ENCODE measurements around the gene NDST3. TPM values are rescaled to one million over a fixed set of nuclear protein-coding genes. Genes with fewer than 3 reads are reported as not detected.
"Not testable (repeated sequence)": the region's sequence is repeated elsewhere in the genome, so short reads cannot be mapped to it uniquely, and the experiment has no call there.

The NDST3 gene
- total and polyA plus RNA-seq, 8 donors = 0.13 to 1.5 (median 0.37) TPM; not detected in 3

DNA sequence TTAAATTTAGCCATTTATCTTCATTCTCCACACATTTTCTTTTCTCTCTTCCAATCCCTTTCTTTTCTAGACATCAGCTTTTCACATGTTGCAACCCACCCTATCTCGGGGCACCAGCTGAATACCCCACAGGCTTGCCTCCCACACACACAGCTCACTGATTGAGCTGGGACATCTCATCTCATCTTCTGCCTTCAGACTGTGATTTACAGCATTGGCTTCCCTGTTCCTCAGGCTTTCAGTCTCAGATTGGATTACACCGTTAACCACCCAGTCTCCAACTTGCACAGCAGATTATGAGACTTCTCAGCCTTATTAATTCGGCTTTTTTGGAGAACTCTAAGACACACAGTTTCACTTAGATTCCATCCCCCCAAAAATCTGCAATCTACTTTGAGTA, 224.8 kb downstream of the NDST3 start:
- Histone ChIP-seq H3K9me3 (no peaks in the 10 kb centered on the region), H3K4me1 (no peaks in the 10 kb centered on the region), H3K4me3 (no peak overlapping the region), H3K27ac (no peak overlapping the region), H3K27me3 (no peaks in the 10 kb centered on the region), H3K36me3 (no peaks in the 10 kb centered on the region)
- TF ChIP-seq CTCF (IDR thresholded peaks at IDR 0.05) (no peak), EP300 (IDR thresholded peaks at IDR 0.05) (no peak), POLR2A (IDR thresholded peaks at IDR 0.05) (no peak), POLR2AphosphoS5 (IDR thresholded peaks at IDR 0.05) (no peak)
- no peak for DNase-seq
- intact Hi-C loops (cut with DNase I; ENCODE audit: low total_unique reads) = no loop called here
- WGBS, 5 donors = 85 to 93% (median 90%) methylated on average over 3 of the region's 3 CpGs

GRCh38 chr4:118260309-118260708, 226.0 kb downstream of the NDST3 start:
- WGBS, 5 donors = 40 to 68% (median 52%) methylated on average over 2 of the region's 2 CpGs
- intact Hi-C loops (cut with DNase I; ENCODE audit: low total_unique reads) = no loop called here
- peaks cover 0 to 1% (median 0%) of the 10 kb centered on the region in 3 donors for H3K27me3 ChIP-seq

GRCh38 chr4:118264096-118264495, 229.8 kb downstream of the NDST3 start:
- WGBS, 5 donors = 90 to 99% (median 92%) methylated on average over 3 of the region's 3 CpGs
- no peak for TF ChIP-seq POLR2A (IDR thresholded peaks at IDR 0.05)
- TF ChIP-seq POLR2AphosphoS5 (IDR thresholded peaks at IDR 0.05) = no peak
- TF ChIP-seq EP300 (IDR thresholded peaks at IDR 0.05) = no peak
- no peak for TF ChIP-seq CTCF (IDR thresholded peaks at IDR 0.05)
- H3K4me1 ChIP-seq = peaks cover 0 to 9% (median 0%) of the 10 kb centered on the region in 4 donors
- intact Hi-C loops (cut with DNase I; ENCODE audit: low total_unique reads) = no loop called here
- no peak for DNase-seq
- no peaks in the 10 kb centered on the region for H3K9me3 ChIP-seq
- H3K27me3 ChIP-seq = peaks cover 0 to 6% (median 0%) of the 10 kb centered on the region in 3 donors
- H3K4me3 ChIP-seq = no peak overlapping the region
- H3K27ac ChIP-seq = no peak overlapping the region
- no peaks in the 10 kb centered on the region for H3K36me3 ChIP-seq

More at GRCh38 chr4:118260309-118260708, 226.0 kb downstream of the NDST3 start:
- Histone ChIP-seq H3K9me3 (no peaks in the 10 kb centered on the region), H3K27ac (peak overlapping the region in 3 of 5 donors; percentile 26 to 50 (median 40)), H3K4me1 (peaks cover 0 to 4% (median 0%) of the 10 kb centered on the region in 4 donors), H3K36me3 (no peaks in the 10 kb centered on the region), H3K4me3 (no peak overlapping the region)
- peak in 1 of 3 donors; percentile 25 for TF ChIP-seq POLR2AphosphoS5 (IDR thresholded peaks at IDR 0.05)
- no peak for TF ChIP-seq POLR2A (IDR thresholded peaks at IDR 0.05)
- TF ChIP-seq CTCF (IDR thresholded peaks at IDR 0.05) = no peak
- TF ChIP-seq EP300 (IDR thresholded peaks at IDR 0.05) = no peak
- DNase-seq = peak in 1 of 2 donors; percentile 27

GRCh38 chr4:118265312-118266144, 231.2 kb downstream of the NDST3 start:
- Histone ChIP-seq H3K4me1 (peaks cover 0 to 9% (median 0%) of the 10 kb centered on the region in 4 donors), H3K27ac (peak overlapping the region; percentile 22 to 75 (median 47)), H3K36me3 (no peaks in the 10 kb centered on the region), H3K27me3 (peaks cover 0 to 6% (median 0%) of the 10 kb centered on the region in 3 donors), H3K4me3 (peak overlapping the region; percentile 51 to 66 (median 60)), H3K9me3 (no peaks in the 10 kb centered on the region)
- DNase-seq = peak; percentile 51 to 84
- intact Hi-C loops (cut with DNase I; ENCODE audit: low total_unique reads) = no loop called here
- 10 to 38% (median 19%) methylated on average over 13 to 64 of the region's 64 CpGs for WGBS, 5 donors
- no peak for TF ChIP-seq POLR2AphosphoS5 (IDR thresholded peaks at IDR 0.05)
- no peak for TF ChIP-seq EP300 (IDR thresholded peaks at IDR 0.05)
- TF ChIP-seq CTCF (IDR thresholded peaks at IDR 0.05) = no peak
- no peak for TF ChIP-seq POLR2A (IDR thresholded peaks at IDR 0.05)

DNA sequence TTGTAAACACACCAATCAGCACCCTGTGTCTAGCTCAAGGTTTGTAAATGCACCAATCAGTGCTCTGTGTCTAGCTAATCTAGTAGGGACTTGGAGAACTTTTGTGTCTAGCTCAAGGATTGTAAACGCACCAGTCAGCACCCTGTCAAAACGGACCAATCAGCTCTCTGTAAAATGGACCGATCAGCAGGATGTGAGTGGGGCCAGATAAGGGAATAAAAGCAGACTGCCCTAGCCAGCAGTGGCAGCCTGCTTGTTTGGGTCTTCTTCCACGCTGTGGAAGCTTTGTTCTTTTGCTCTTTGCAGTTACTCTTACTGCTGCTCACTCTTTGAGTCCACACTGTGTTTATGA, 231.8 kb downstream of the NDST3 start:
- H3K27ac ChIP-seq; H3K27me3 ChIP-seq; intact Hi-C loops (cut with DNase I; ENCODE audit: low total_unique reads); DNase-seq; H3K4me1 ChIP-seq; H3K9me3 ChIP-seq; H3K36me3 ChIP-seq: not testable (repeated sequence)
- H3K4me3 ChIP-seq = peak overlapping the region in 2 of 4 donors; percentile 56 to 66
- WGBS, 5 donors = 78 to 90% (median 90%) methylated on average over 3 to 4 of the region's 4 CpGs
